GM13976 (cell line): Measurements from ENCODE around the gene ST7L.

Source experiments
- DNase-seq: peaks from one replicate; pipeline ENCODE4 v3.0.0; 2012; ENCODE audit warnings: low spot score
- CTCF ChIP-seq: IDR thresholded peaks from 2 replicates; pipeline ENCODE4 v1.5.1; 2012; ENCODE audit warnings: borderline replicate concordance, mild to moderate bottlenecking; ENCODE audit not compliant: insufficient read depth; ENCODE audit errors: extremely low read depth, missing control alignments, control extremely low read depth
- in situ Hi-C: fragments of 300-500 bp; cut with MboI; formaldehyde crosslinking; loops from one replicate; pipeline ENCODE4 v1.12.0; 2022; ENCODE audit warnings: low sequenced_read_pairs, mixed read lengths, inconsistent platforms; ENCODE audit not compliant: unreplicated experiment

The ST7L gene

GRCh38 chr1:112505878-112506277 lies 113.1 kb downstream of the ST7L start:
- no peak for TF ChIP-seq CTCF
- DNase-seq: no peak
- in situ Hi-C loops: loop anchor here (10.0 kb wide), 1 partner anchor 199 kb away; the partner anchor contains the start of gene RHOC

GRCh38 chr1:112505400-112505785 lies 113.5 kb downstream of the ST7L start:
- TF ChIP-seq CTCF: no peak
- in situ Hi-C loops: loop anchor here (10.0 kb wide), 1 partner anchor 199 kb away; the partner anchor contains the start of gene RHOC
- no peak for DNase-seq

GRCh38 chr1:112504661-112505399 lies 114.1 kb downstream of the ST7L start:
- DNase-seq: no peak

GRCh38 chr1:112504001-112504660 lies 114.8 kb downstream of the ST7L start:
- TF ChIP-seq CTCF: no peak
- no peak for DNase-seq
- in situ Hi-C loops: loop anchor here (10.0 kb wide), 1 partner anchor 201 kb away; the partner anchor contains the start of gene RHOC

More at GRCh38 chr1:112504661-112505399, 114.1 kb downstream of the ST7L start:
- in situ Hi-C loops: loop anchor here (10.0 kb wide), 1 partner anchor 200 kb away; the partner anchor contains the start of gene RHOC
- TF ChIP-seq CTCF: no peak

GRCh38 chr1:112502826-112503225 lies 116.1 kb downstream of the ST7L start:
- in situ Hi-C loops: loop anchor here (10.0 kb wide), 1 partner anchor 202 kb away; the partner anchor contains the start of gene RHOC
- TF ChIP-seq CTCF: no peak
- no peak for DNase-seq

GRCh38 chr1:112501810-112502641 lies 116.9 kb downstream of the ST7L start:
- peak; percentile 82 for TF ChIP-seq CTCF
- DNase-seq: peak; percentile 75
- in situ Hi-C loops: loop anchor here (10.0 kb wide), 1 partner anchor 203 kb away; the partner anchor contains the start of gene RHOC
